ENCODE data around the gene CAMK1D. TPM values are rescaled to one million over a fixed set of nuclear protein-coding genes. Genes with fewer than 3 reads are reported as not detected.

The CAMK1D gene
- total RNA-seq, 1 experiment from 2014 or later: 10.2 TPM

GRCh38 chr10:12642036-12642435 is 292.7 kb downstream of the CAMK1D start:
- no peak for DNase-seq (ENCODE audit: low spot score)
- H3K4me3 Mint-ChIP-seq: no peak overlapping the region
- TF ChIP-seq ESRRA (CRISPR knock-in tag; IDR thresholded peaks at IDR 0.05; ENCODE audit: borderline replicate concordance) (no peak), ETV6 (CRISPR knock-in tag; IDR thresholded peaks at IDR 0.05) (no peak), ZNF396 (CRISPR knock-in tag; IDR thresholded peaks at IDR 0.05; ENCODE audit: borderline replicate concordance) (no peak), OVOL2 (CRISPR knock-in tag; IDR thresholded peaks at IDR 0.05; ENCODE audit: borderline replicate concordance) (no peak), TEAD1 (CRISPR knock-in tag; IDR thresholded peaks at IDR 0.05) (no peak), ZNF219 (CRISPR knock-in tag; IDR thresholded peaks at IDR 0.05; ENCODE audit: borderline replicate concordance) (no peak), ATF2 (CRISPR knock-in tag; IDR thresholded peaks at IDR 0.05; ENCODE audit: borderline replicate concordance, low read depth) (no peak), IRF1 (CRISPR knock-in tag; IDR thresholded peaks at IDR 0.05) (no peak), MYBL2 (CRISPR knock-in tag; IDR thresholded peaks at IDR 0.05) (no peak), NR3C1 (CRISPR knock-in tag; conservative IDR thresholded peaks at IDR 0.05; ENCODE audit: low read depth) (no peak), IRF2 (CRISPR knock-in tag; IDR thresholded peaks at IDR 0.05; ENCODE audit: borderline replicate concordance, low read depth) (no peak), MXD4 (CRISPR knock-in tag; IDR thresholded peaks at IDR 0.05; ENCODE audit: borderline replicate concordance) (no peak), E2F5 (CRISPR knock-in tag; IDR thresholded peaks at IDR 0.05) (no peak), ZNF317 (CRISPR knock-in tag; IDR thresholded peaks at IDR 0.05; ENCODE audit: borderline replicate concordance, low read depth) (no peak), HMGA2 (CRISPR knock-in tag; IDR thresholded peaks at IDR 0.05) (no peak)
- TF ChIP-seq, protein P1, sequence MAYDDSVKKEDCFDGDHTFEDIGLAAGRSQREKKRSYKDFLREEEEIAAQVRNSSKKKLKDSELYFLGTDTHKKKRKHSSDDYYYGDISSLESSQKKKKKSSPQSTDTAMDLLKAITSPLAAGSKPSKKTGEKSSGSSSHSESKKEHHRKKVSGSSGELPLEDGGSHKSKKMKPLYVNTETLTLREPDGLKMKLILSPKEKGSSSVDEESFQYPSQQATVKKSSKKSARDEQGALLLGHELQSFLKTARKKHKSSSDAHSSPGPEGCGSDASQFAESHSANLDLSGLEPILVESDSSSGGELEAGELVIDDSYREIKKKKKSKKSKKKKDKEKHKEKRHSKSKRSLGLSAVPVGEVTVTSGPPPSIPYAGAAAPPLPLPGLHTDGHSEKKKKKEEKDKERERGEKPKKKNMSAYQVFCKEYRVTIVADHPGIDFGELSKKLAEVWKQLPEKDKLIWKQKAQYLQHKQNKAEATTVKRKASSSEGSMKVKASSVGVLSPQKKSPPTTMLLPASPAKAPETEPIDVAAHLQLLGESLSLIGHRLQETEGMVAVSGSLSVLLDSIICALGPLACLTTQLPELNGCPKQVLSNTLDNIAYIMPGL (CRISPR knock-in tag; IDR thresholded peaks at IDR 0.05): no peak
- TF ChIP-seq, protein P2, sequence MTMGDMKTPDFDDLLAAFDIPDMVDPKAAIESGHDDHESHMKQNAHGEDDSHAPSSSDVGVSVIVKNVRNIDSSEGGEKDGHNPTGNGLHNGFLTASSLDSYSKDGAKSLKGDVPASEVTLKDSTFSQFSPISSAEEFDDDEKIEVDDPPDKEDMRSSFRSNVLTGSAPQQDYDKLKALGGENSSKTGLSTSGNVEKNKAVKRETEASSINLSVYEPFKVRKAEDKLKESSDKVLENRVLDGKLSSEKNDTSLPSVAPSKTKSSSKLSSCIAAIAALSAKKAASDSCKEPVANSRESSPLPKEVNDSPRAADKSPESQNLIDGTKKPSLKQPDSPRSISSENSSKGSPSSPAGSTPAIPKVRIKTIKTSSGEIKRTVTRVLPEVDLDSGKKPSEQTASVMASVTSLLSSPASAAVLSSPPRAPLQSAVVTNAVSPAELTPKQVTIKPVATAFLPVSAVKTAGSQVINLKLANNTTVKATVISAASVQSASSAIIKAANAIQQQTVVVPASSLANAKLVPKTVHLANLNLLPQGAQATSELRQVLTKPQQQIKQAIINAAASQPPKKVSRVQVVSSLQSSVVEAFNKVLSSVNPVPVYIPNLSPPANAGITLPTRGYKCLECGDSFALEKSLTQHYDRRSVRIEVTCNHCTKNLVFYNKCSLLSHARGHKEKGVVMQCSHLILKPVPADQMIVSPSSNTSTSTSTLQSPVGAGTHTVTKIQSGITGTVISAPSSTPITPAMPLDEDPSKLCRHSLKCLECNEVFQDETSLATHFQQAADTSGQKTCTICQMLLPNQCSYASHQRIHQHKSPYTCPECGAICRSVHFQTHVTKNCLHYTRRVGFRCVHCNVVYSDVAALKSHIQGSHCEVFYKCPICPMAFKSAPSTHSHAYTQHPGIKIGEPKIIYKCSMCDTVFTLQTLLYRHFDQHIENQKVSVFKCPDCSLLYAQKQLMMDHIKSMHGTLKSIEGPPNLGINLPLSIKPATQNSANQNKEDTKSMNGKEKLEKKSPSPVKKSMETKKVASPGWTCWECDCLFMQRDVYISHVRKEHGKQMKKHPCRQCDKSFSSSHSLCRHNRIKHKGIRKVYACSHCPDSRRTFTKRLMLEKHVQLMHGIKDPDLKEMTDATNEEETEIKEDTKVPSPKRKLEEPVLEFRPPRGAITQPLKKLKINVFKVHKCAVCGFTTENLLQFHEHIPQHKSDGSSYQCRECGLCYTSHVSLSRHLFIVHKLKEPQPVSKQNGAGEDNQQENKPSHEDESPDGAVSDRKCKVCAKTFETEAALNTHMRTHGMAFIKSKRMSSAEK (CRISPR knock-in tag; IDR thresholded peaks at IDR 0.05; ENCODE audit: borderline replicate concordance): no peak
- ChIA-PET CTCF (no interaction called here), POLR2A (no interaction called here)
- H3K4me1 Mint-ChIP-seq: peaks cover 25% of the 10 kb centered on the region
- no peaks in the 10 kb centered on the region for H3K36me3 Mint-ChIP-seq
- ATAC-seq: no peak
- no peak overlapping the region; the same call in 1 of the 2 replicates for H3K27ac Mint-ChIP-seq
- no peaks in the 10 kb centered on the region for H3K9me3 Mint-ChIP-seq
- H3K27me3 Mint-ChIP-seq (ENCODE audit: low read depth): no peaks in the 10 kb centered on the region

Data from WTC11 (cell line).